ENCODE measurements around the gene ZKSCAN8. TPM values are rescaled to one million over a fixed set of nuclear protein-coding genes. Genes with fewer than 3 reads are reported as not detected.
"Not testable (repeated sequence)": the region's sequence is repeated elsewhere in the genome, so short reads cannot be mapped to it uniquely, and the experiment has no call there.

ZKSCAN8 gene
- total RNA-seq, 1 donor from 2014 or later: 11.2 TPM

DNA sequence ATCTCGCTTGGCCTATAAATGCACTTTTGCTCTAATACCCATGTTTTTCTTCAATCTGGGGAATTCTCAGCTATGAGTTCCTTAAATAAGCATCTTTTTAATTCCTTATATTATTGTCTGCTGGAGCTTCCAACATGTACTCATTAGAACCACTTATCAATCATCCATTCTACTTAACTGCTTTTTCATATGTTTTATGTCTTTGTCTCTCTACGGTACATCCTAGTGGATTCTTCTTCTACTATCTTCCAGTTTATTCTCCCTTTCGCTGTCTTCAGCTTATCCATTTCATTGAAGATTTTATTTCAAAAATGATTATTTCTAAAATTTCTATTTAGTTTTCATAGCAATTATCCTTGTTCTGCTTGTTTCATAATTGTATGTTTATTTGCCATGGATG, 29.7 kb upstream of the ZKSCAN8 start:
- no peak for DNase-seq

DNA sequence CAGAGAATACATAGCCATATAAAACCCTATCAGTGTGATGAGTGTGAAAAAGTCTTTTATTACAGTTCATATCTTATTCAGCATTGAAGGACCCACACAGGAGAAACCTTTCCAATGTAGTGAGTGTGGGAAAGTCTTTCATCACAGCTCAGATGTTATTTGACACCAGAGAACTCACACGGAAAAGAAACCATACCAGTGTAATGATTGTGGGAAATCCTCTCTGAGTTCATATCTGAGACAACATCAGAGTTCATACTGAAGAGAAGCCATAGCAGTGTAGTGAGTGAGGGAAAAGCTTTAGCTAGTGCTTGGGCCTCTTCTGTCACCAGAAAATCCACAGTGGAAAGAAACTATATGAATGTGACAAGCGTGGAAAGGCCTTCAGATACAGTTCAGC, 25.9 kb upstream of the ZKSCAN8 start:
- Histone ChIP-seq H3K4me1 (no peaks in the 10 kb centered on the region), H3K27me3 (ENCODE audit: low read depth) (no peaks in the 10 kb centered on the region), H3K4me3 (no peak overlapping the region), H3K27ac (replicated peaks) (no peak overlapping the region), H3K9me3 (replicated peaks) (no peaks in the 10 kb centered on the region), H3K36me3 (peaks cover 58% of the 10 kb centered on the region)
- no peak for DNase-seq
- intact Hi-C loops (cut with micrococcal nuclease): no loop called here
- TF ChIP-seq, protein P1, sequence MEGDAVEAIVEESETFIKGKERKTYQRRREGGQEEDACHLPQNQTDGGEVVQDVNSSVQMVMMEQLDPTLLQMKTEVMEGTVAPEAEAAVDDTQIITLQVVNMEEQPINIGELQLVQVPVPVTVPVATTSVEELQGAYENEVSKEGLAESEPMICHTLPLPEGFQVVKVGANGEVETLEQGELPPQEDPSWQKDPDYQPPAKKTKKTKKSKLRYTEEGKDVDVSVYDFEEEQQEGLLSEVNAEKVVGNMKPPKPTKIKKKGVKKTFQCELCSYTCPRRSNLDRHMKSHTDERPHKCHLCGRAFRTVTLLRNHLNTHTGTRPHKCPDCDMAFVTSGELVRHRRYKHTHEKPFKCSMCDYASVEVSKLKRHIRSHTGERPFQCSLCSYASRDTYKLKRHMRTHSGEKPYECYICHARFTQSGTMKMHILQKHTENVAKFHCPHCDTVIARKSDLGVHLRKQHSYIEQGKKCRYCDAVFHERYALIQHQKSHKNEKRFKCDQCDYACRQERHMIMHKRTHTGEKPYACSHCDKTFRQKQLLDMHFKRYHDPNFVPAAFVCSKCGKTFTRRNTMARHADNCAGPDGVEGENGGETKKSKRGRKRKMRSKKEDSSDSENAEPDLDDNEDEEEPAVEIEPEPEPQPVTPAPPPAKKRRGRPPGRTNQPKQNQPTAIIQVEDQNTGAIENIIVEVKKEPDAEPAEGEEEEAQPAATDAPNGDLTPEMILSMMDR (IDR thresholded peaks at IDR 0.05; ENCODE audit: borderline replicate concordance): no peak

More for the DNA sequence above, 29.7 kb upstream of the ZKSCAN8 start:
- H3K4me3 ChIP-seq: no peak overlapping the region
- no peaks in the 10 kb centered on the region for H3K4me1 ChIP-seq
- no peaks in the 10 kb centered on the region for H3K9me3 ChIP-seq (replicated peaks)
- H3K36me3 ChIP-seq: peaks cover 22% of the 10 kb centered on the region
- no peaks in the 10 kb centered on the region for H3K27me3 ChIP-seq (ENCODE audit: low read depth)
- TF ChIP-seq, protein P1 (IDR thresholded peaks at IDR 0.05; ENCODE audit: borderline replicate concordance): no peak
- intact Hi-C loops (cut with micrococcal nuclease): no loop called here
- H3K27ac ChIP-seq (replicated peaks): no peak overlapping the region

DNA sequence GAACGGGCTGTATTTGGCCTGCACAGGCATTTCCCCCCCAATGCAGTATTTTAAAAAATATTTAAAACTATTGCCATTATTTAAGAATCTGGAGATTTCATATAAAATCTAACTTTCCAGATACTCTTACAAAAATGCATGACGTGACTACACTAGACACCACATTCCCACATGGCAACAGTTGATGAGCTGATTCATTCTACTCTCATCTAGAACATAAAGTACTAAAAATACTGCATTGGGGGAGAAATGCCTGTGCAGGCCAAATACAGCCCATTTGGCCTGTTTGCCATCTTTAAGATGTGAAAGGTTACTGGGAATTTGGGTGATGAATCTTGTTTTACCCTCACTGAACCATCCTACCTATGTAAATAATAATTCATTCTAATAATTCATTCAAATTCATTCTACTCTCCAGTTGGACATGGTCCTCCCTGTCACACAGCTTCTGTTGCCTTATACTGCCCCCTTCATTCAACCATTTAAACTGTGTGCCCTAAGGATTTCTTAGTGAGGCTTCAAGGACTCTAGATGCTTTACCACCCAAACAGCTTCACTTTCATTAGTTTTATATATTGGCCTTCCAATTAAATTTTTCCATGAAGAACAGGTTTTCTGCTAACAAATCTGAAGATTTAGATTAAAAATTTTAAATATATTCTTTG, 24.2 kb upstream of the ZKSCAN8 start:
- Histone ChIP-seq H3K27ac (replicated peaks) (no peak overlapping the region), H3K36me3 (peaks cover 74% of the 10 kb centered on the region), H3K27me3 (ENCODE audit: low read depth) (no peaks in the 10 kb centered on the region), H3K4me1 (no peaks in the 10 kb centered on the region), H3K9me3 (replicated peaks) (no peaks in the 10 kb centered on the region), H3K4me3 (no peak overlapping the region)
- TF ChIP-seq, protein P1 (IDR thresholded peaks at IDR 0.05; ENCODE audit: borderline replicate concordance): no peak
- intact Hi-C loops (cut with micrococcal nuclease): no loop called here
- DNase-seq: no peak

DNA sequence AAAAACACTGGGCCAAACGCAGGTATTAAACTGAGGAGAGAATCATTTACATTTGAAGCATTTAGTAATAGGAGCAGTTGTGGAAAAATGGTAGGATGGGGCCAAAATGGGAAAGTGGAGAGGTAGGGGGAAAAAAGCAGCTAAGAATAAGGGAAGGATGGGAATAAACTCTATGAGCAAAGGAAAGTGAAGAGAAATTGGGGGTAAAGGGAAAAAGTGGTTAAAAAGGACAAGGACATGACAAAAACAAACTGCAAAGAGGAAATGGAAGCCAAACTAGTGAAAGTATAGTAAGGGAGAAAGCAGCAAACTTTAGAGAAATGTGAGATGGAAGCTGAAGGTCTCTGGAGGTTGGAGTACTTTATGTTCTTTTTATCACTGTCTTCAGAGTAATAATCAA, 23.5 kb upstream of the ZKSCAN8 start:
- Histone ChIP-seq H3K36me3 (peaks cover 78% of the 10 kb centered on the region), H3K4me1 (no peaks in the 10 kb centered on the region), H3K9me3 (replicated peaks) (no peaks in the 10 kb centered on the region), H3K27me3 (ENCODE audit: low read depth) (no peaks in the 10 kb centered on the region), H3K27ac (replicated peaks) (no peak overlapping the region), H3K4me3 (no peak overlapping the region)
- TF ChIP-seq, protein P1 (IDR thresholded peaks at IDR 0.05; ENCODE audit: borderline replicate concordance): no peak
- DNase-seq: no peak
- intact Hi-C loops (cut with micrococcal nuclease): no loop called here

DNA sequence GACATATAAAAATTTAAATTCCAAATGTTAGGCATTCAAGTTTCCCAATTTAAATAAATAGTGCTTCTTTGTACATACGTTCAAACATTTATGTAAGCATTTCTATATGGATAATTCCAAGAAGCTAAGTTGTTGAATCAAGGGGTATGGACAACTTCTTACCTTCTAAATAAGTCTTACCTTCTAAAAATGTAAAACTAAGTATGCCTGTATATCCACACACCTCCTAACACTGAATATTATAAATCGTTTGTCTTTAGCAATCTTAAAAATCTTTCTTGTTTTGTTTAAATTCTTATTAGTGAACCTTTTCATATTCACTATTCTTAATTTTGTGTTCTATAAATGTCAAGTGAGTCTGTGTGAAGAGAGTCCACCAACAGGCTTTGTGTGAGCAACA, 19.8 kb upstream of the ZKSCAN8 start:
- Histone ChIP-seq H3K36me3 (peaks cover 63% of the 10 kb centered on the region), H3K4me1 (peaks cover 27% of the 10 kb centered on the region), H3K4me3 (no peak overlapping the region), H3K9me3 (replicated peaks) (no peaks in the 10 kb centered on the region), H3K27ac (replicated peaks) (no peak overlapping the region), H3K27me3 (ENCODE audit: low read depth) (no peaks in the 10 kb centered on the region)
- TF ChIP-seq, protein P1 (IDR thresholded peaks at IDR 0.05; ENCODE audit: borderline replicate concordance): no peak
- no peak for DNase-seq
- intact Hi-C loops (cut with micrococcal nuclease): no loop called here

DNA sequence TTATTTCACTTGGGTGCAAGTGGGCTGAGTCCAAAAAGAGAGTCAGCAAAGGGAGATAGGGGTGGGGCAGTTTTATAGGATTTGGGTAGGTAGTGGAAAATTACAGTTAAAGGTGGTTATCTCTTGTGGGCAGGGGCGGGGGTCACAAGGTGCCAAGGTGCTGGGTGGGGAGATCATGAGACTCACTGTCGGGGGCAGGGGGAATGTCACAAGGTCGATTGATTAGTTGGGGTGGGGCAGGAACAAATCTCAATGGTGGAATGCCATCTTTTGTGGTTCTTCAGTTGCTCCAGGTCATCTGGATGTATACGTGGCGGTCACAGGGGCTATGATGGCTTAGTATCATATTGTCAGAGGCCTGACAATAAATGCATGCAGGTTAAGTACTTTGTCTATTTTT, 19.4 kb upstream of the ZKSCAN8 start:
- H3K4me3 ChIP-seq; H3K9me3 ChIP-seq (replicated peaks); DNase-seq; intact Hi-C loops (cut with micrococcal nuclease); H3K27ac ChIP-seq (replicated peaks); H3K27me3 ChIP-seq (ENCODE audit: low read depth): not testable (repeated sequence)
- peaks cover 31% of the 10 kb centered on the region for H3K4me1 ChIP-seq
- H3K36me3 ChIP-seq: peaks cover 62% of the 10 kb centered on the region

Data from left ventricle myocardium inferior (tissue), 1 donor.